GM12892 (cell line): Measurements from ENCODE around the gene RNASE2.

Source experiments
- POLR2A ChIP-seq: IDR thresholded peaks from 2 replicates; pipeline ENCODE4 v1.6.1; 2011; ENCODE audit warnings: low read depth, low read length, control low read depth
- POLR2AphosphoS5 ChIP-seq: IDR thresholded peaks from 2 replicates; pipeline ENCODE4 v1.6.1; 2011; ENCODE audit warnings: low read depth, low read length, control low read depth
- TAF1 ChIP-seq: IDR thresholded peaks from 2 replicates; pipeline ENCODE4 v1.6.1; 2011; ENCODE audit warnings: low read depth, mild to moderate bottlenecking, control low read depth, low read length, borderline replicate concordance

DNA sequence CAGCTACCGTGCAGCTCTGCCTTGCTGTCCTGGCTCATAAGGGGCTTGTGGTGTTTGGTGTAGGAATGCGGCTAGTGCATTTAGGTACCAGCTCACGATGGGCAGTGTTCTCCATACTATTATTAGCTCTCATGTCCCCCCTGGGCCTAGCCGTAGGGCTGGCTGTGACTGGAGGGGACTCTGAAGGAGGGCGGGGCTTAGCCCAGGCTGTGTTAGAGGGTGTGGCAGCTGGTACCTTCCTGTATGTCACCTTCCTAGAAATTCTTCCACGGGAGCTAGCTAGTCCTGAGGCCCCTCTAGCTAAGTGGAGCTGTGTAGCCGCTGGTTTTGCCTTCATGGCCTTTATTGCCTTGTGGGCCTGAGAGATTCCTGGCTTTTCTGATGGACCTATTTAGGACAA lies 45.9 kb downstream of the RNASE2 start:
- TF ChIP-seq TAF1: no peak
- TF ChIP-seq POLR2AphosphoS5: no peak
- no peak for TF ChIP-seq POLR2A
